ENCODE data around the gene RBM14.
"Not testable (repeated sequence)": the region's sequence is repeated elsewhere in the genome, so short reads cannot be mapped to it uniquely, and the experiment has no call there.

The RBM14 gene

GRCh38 chr11:66616379-66617154, at the start of gene RBM14:
TSS of gene RBM14 (plus strand) at chr11:66616630. CDS start at chr11:66616721, 91 bp downstream.
- DNase-seq (ENCODE audit: low spot score) = peak; percentile 99

- no peak for DNase-seq (ENCODE audit: low spot score)
Observed at GRCh38 chr11:66567787-66568123, 48.7 kb upstream of the RBM14 start.

GRCh38 chr11:66568124-66568916, 48.1 kb upstream of the RBM14 start, which contains the start of gene CTSF:
TSS of gene CTSF (minus strand) at chr11:66568606. CDS start at chr11:66568486, 120 bp downstream.
- DNase-seq (ENCODE audit: low spot score) = peak; percentile 48

- no peak for DNase-seq (ENCODE audit: low spot score)
Observed at GRCh38 chr11:66569076-66569475, 47.4 kb upstream of the RBM14 start.

GRCh38 chr11:66570079-66570849, 46.2 kb upstream of the RBM14 start:
- no peak for DNase-seq (ENCODE audit: low spot score)

GRCh38 chr11:66570850-66571180, 45.6 kb upstream of the RBM14 start:
- no peak for DNase-seq (ENCODE audit: low spot score)

GRCh38 chr11:66579017-66579606, 37.3 kb upstream of the RBM14 start:
- DNase-seq (ENCODE audit: low spot score) = peak; percentile 78

GRCh38 chr11:66580803-66581202, 35.6 kb upstream of the RBM14 start:
- DNase-seq (ENCODE audit: low spot score) = no peak

GRCh38 chr11:66581261-66581660, 35.2 kb upstream of the RBM14 start:
- no peak for DNase-seq (ENCODE audit: low spot score)

GRCh38 chr11:66582565-66583147, 33.8 kb upstream of the RBM14 start:
- not testable (repeated sequence) for DNase-seq (ENCODE audit: low spot score)

GRCh38 chr11:66585447-66585846, 31.0 kb upstream of the RBM14 start:
- not testable (repeated sequence) for DNase-seq (ENCODE audit: low spot score)

GRCh38 chr11:66586136-66586535, 30.3 kb upstream of the RBM14 start:
- no peak for DNase-seq (ENCODE audit: low spot score)

- not testable (repeated sequence) for DNase-seq (ENCODE audit: low spot score)
Observed at GRCh38 chr11:66589315-66589714, 27.1 kb upstream of the RBM14 start.

- no peak for DNase-seq (ENCODE audit: low spot score)
Observed at GRCh38 chr11:66589996-66590675, 26.3 kb upstream of the RBM14 start.

GRCh38 chr11:66591175-66591574, 25.3 kb upstream of the RBM14 start:
- no peak for DNase-seq (ENCODE audit: low spot score)

GRCh38 chr11:66592457-66593302, 23.8 kb upstream of the RBM14 start, which contains the start of the genes CCDC87 and CCS:
TSS of gene CCDC87 (minus strand) at chr11:66593063. CDS start at chr11:66593015, 48 bp downstream.
TSS of gene CCS (plus strand) at chr11:66593185. CDS start at chr11:66593262, 77 bp downstream.
- DNase-seq (ENCODE audit: low spot score) = peak; percentile 98

GRCh38 chr11:66593303-66593635, 23.2 kb upstream of the RBM14 start:
- DNase-seq (ENCODE audit: low spot score) = no peak

- no peak for DNase-seq (ENCODE audit: low spot score)
Observed at GRCh38 chr11:66593650-66594049, 22.8 kb upstream of the RBM14 start.

- DNase-seq (ENCODE audit: low spot score) = peak; percentile 86
Observed at GRCh38 chr11:66595245-66595904, 21.1 kb upstream of the RBM14 start.

- DNase-seq (ENCODE audit: low spot score) = no peak
Observed at GRCh38 chr11:66598993-66599392, 17.4 kb upstream of the RBM14 start.

Measured in hematopoietic multipotent progenitor cell treated with erythropoietin and hydrocortisone succinate and interleukin-3 and kit ligand, for 15 days (in vitro differentiated cells).